ENCODE measurements around the gene SEMA3C.

GRCh38 chr7:80726666-80727065 is 192.2 kb downstream of the SEMA3C start:
- no peak for TF ChIP-seq CTCF (conservative IDR thresholded peaks at IDR 0.05; ENCODE audit: low read length)
- no peak for TF ChIP-seq EZH2phosphoT487 (IDR thresholded peaks at IDR 0.05; ENCODE audit: borderline replicate concordance)

Measured in Loucy (cell line).